Peyer's patch (tissue), 4 donors: ENCODE data around the gene MSX2. TPM values are rescaled to one million over a fixed set of nuclear protein-coding genes. Genes with fewer than 3 reads are reported as not detected.
A peak's percentile ranks its signal among the peaks of the same experiment; 100 is the strongest.

ENCODE experiments used
- DNase-seq, 3 donors: peaks; one replicate each; pipeline ENCODE4 v3.0.0-alpha.2; 2017 to 2019
- H3K27ac ChIP-seq, 4 donors: fragments of 200-600 bp; sonication (generic); one replicate each; pipeline ENCODE4 v1.5.1; 2016 to 2019
- H3K27me3 ChIP-seq, 2 donors: fragments of 200-600 bp; sonication (generic); one replicate each; pipeline ENCODE4 v1.5.1; 2019
- H3K36me3 ChIP-seq, 3 donors: fragments of 200-600 bp; sonication (generic); one replicate each; pipeline ENCODE4 v1.5.1; 2016 to 2019
- H3K4me1 ChIP-seq, 4 donors: fragments of 200-600 bp; sonication (generic); one replicate each; pipeline ENCODE4 v1.5.1; 2016 to 2019
- H3K4me3 ChIP-seq, 4 donors: fragments of 200-600 bp; sonication (generic); 1 replicate in 3 of 4; 2 replicates in 1 of 4; pipeline ENCODE4 v1.5.1; 2016 to 2019; ENCODE audit warnings: mild to moderate bottlenecking in 1 of 4
- H3K9me3 ChIP-seq, 4 donors: fragments of 200-600 bp; sonication (generic); one replicate each; pipeline ENCODE4 v1.5.1; 2016 to 2019; ENCODE audit warnings: mild to moderate bottlenecking in 1 of 4
- CTCF ChIP-seq, 6 experiments: fragments of 450-650 bp in 4 of 6; fragments of 200-600 bp in 2 of 6; sonication (generic) in 1 of 6; IDR thresholded peaks; one replicate each; pipeline ENCODE4 v1.5.1; 2017 to 2019; ENCODE audit warnings: antibody characterized with exemption in 6 of 6, mild to moderate bottlenecking in 3 of 6, moderate library complexity in 1 of 6
- POLR2A ChIP-seq, 2 donors: fragments of 450-650 bp; IDR thresholded peaks; one replicate each; pipeline ENCODE4 v1.5.1; 2017; ENCODE audit warnings: antibody characterized with exemption in 2 of 2, mild to moderate bottlenecking in 2 of 2, moderate library complexity in 2 of 2
- total RNA-seq, 4 donors: library from RNA; depleted of rRNA; stranded (reverse); fragments of >200 nt; gene quantifications; one replicate each; pipeline ENCODE4 v1.1.0, GENCODE V29; 2016

Gene MSX2
- total RNA-seq, 4 donors from 2014 or later: 1.6 to 2.7 (median 2.1) TPM; not detected in 1

DNA sequence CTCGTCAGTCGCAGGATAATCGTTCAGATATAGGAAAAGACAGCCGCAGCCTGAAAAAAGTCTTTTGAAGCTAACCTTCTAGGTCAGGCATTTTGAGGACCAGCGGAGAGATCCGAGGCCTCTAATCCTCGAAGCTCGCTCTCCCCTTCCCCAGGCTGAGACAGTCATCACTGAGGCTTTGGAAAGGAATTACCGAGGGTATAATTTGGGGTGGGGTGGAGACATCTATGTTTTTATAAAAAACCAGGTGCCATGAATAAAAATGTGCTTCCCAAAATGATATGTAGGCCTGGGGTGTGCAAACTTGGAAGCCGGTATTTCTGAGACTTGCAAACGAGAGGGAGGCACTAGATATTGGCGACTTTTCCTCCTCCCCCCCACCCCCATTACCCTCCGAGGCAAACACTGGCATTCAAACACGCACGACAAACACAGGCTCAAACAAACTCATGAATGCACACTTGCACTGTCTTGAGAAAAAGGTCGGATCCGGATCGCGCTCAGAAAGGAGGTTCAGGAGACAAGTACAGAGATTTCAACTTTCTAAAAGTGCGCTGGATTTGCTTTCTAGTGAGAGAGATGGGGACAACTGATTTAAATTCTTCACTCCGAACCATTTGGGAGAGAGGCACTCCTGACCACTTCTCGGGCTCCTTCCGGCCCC lies 935 bp upstream of the MSX2 start:
- H3K36me3 ChIP-seq: no peaks in the 10 kb centered on the region
- H3K27me3 ChIP-seq: peaks cover 0 to 40% of the 10 kb centered on the region in 2 donors
- TF ChIP-seq CTCF (IDR thresholded peaks at IDR 0.05) (no peak), POLR2A (IDR thresholded peaks at IDR 0.05) (no peak)
- DNase-seq: no peak
- peaks cover 0 to 36% (median 0%) of the 10 kb centered on the region in 4 donors for H3K4me1 ChIP-seq
- H3K9me3 ChIP-seq: no peaks in the 10 kb centered on the region
- no peak overlapping the region for H3K27ac ChIP-seq
- peak overlapping the region in 2 of 4 donors; percentile 71 to 74 for H3K4me3 ChIP-seq

GRCh38 chr5:174723979-174724483 lies 351 bp upstream of the MSX2 start:
- H3K27me3 ChIP-seq: peaks cover 0 to 40% of the 10 kb centered on the region in 2 donors
- peak overlapping the region in 3 of 4 donors; percentile 37 to 74 (median 71) for H3K4me3 ChIP-seq
- peaks cover 0 to 36% (median 0%) of the 10 kb centered on the region in 4 donors for H3K4me1 ChIP-seq
- TF ChIP-seq CTCF (IDR thresholded peaks at IDR 0.05) (no peak), POLR2A (IDR thresholded peaks at IDR 0.05) (no peak)
- no peaks in the 10 kb centered on the region for H3K9me3 ChIP-seq
- H3K27ac ChIP-seq: no peak overlapping the region
- no peak for DNase-seq
- peaks cover 0 to under 1% (median 0%) of the 10 kb centered on the region in 3 donors for H3K36me3 ChIP-seq

GRCh38 chr5:174725261-174725990 lies 1.0 kb downstream of the MSX2 start:
- Histone ChIP-seq H3K27me3 (peaks cover 0 to 28% of the 10 kb centered on the region in 2 donors), H3K4me3 (peak overlapping the region in 3 of 4 donors; percentile 37 to 74 (median 71)), H3K9me3 (no peaks in the 10 kb centered on the region), H3K4me1 (peaks cover 0 to 36% (median 0%) of the 10 kb centered on the region in 4 donors), H3K36me3 (peaks cover 0 to 7% (median 0%) of the 10 kb centered on the region in 3 donors), H3K27ac (no peak overlapping the region)
- TF ChIP-seq CTCF (IDR thresholded peaks at IDR 0.05) (no peak), POLR2A (IDR thresholded peaks at IDR 0.05) (no peak)
- no peak for DNase-seq

DNA sequence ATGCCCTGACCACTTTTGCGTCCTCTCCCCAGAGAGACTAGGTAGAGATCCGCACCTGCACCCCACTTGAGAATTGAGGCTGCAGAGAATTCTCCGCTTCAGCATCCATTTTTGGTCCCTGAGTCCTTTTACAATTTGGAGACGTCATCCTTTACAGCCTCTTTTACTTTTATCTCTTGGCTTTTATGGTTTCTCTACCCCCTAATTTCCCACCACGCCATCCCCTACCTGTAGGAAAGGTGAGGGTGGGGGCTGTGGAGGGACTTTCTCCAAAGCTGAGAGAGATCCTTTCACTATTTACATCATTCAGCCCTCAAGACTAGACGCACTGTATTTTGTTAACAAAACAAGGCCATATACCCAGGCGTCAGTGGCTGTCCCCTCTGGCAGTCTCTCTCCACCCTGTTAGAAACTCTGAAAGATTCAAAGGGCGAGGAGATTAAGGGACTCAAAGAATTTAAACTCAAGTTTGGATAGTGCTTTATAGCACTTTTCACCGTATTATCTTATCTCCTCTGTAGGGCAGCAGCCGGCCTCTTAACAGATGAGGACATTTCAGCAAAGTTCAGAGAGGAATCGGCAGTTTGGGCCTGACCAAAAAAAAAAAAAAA lies 1.7 kb downstream of the MSX2 start:
- Histone ChIP-seq H3K4me1 (peaks cover 0 to 32% (median 0%) of the 10 kb centered on the region in 4 donors), H3K36me3 (peaks cover 0 to 7% (median 0%) of the 10 kb centered on the region in 3 donors), H3K4me3 (peak overlapping the region in 1 of 4 donors; percentile 74), H3K27ac (no peak overlapping the region), H3K9me3 (no peaks in the 10 kb centered on the region), H3K27me3 (peaks cover 0 to 23% of the 10 kb centered on the region in 2 donors)
- no peak for DNase-seq
- TF ChIP-seq POLR2A (IDR thresholded peaks at IDR 0.05) (no peak), CTCF (IDR thresholded peaks at IDR 0.05) (no peak)

- H3K27ac ChIP-seq: no peak overlapping the region
- H3K36me3 ChIP-seq: peaks cover 0 to 7% (median 0%) of the 10 kb centered on the region in 3 donors
- H3K9me3 ChIP-seq: no peaks in the 10 kb centered on the region
- DNase-seq: no peak
- H3K27me3 ChIP-seq: peaks cover 0 to 13% of the 10 kb centered on the region in 2 donors
- TF ChIP-seq CTCF (IDR thresholded peaks at IDR 0.05) (no peak), POLR2A (IDR thresholded peaks at IDR 0.05) (no peak)
- H3K4me3 ChIP-seq: no peak overlapping the region
- H3K4me1 ChIP-seq: peaks cover 0 to 25% (median 0%) of the 10 kb centered on the region in 4 donors
These were observed 2.8 kb downstream of the MSX2 start for GRCh38 chr5:174726916-174727793.
